Kidney epithelial cell (primary cell): ENCODE results near the gene AKAP17A. TPM values are rescaled to one million over a fixed set of nuclear protein-coding genes. Genes with fewer than 3 reads are reported as not detected.

ENCODE experiments used
- DNase-seq: peaks from one replicate; pipeline ENCODE4 v3.0.0-alpha.2; 2010; ENCODE audit warnings: low read depth
- H3K27me3 ChIP-seq: 2 replicates; pipeline ENCODE4 v1.6.0; 2011; ENCODE audit warnings: low read length; ENCODE audit not compliant: control insufficient read depth, insufficient read depth
- H3K36me3 ChIP-seq: 2 replicates; pipeline ENCODE4 v1.5.1; 2011; ENCODE audit warnings: low read length; ENCODE audit not compliant: control insufficient read depth, insufficient read depth
- H3K4me3 ChIP-seq: 2 replicates; pipeline ENCODE4 v1.5.1; 2011; ENCODE audit warnings: low read depth, mild to moderate bottlenecking, control low read depth, low read length
- CTCF ChIP-seq: IDR thresholded peaks from 2 replicates; pipeline ENCODE4 v1.5.1; 2011; ENCODE audit warnings: mild to moderate bottlenecking, moderate library complexity, low read length, control low read depth, inconsistent platforms; ENCODE audit not compliant: insufficient read depth, poor library complexity, severe bottlenecking
- total RNA-seq: library from RNA; depleted of rRNA; stranded (reverse); fragments of >200 nt; gene quantifications from 2 replicates; pipeline ENCODE4 v1.2.3, GENCODE V29; 2015

AKAP17A gene
- total RNA-seq, 1 donor from 2014 or later, result 54.4 TPM

DNA sequence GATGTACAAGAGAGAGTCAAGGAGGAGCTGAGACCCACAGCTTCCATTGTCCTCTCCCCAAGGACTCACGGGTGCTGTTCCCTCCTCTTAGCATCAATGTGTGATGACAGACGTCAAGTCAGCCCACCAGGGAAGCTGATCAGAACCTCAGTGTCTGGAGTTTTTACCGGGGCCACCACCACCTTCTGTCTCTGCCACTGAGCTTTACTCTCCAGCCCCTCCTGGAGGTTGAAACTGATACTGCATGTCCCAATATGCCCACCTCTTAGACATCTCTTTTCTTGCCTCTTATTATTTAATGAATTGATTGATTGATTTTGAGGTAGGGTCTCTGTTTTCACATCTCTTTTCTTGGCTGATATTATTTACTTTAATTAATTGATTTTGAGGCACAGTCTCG lies 10.3 kb upstream of the AKAP17A start:
- Histone ChIP-seq H3K36me3 (no peaks in the 10 kb centered on the region), H3K4me3 (no peak overlapping the region), H3K27me3 (no peaks in the 10 kb centered on the region)
- TF ChIP-seq CTCF, result peak; percentile 61
- no peak for DNase-seq

- no peak for DNase-seq
- Histone ChIP-seq H3K36me3 (no peaks in the 10 kb centered on the region), H3K4me3 (no peak overlapping the region), H3K27me3 (no peaks in the 10 kb centered on the region)
- no peak for TF ChIP-seq CTCF
These were observed 8.5 kb upstream of the AKAP17A start for GRCh38 chrX:1582686-1583437.

DNA sequence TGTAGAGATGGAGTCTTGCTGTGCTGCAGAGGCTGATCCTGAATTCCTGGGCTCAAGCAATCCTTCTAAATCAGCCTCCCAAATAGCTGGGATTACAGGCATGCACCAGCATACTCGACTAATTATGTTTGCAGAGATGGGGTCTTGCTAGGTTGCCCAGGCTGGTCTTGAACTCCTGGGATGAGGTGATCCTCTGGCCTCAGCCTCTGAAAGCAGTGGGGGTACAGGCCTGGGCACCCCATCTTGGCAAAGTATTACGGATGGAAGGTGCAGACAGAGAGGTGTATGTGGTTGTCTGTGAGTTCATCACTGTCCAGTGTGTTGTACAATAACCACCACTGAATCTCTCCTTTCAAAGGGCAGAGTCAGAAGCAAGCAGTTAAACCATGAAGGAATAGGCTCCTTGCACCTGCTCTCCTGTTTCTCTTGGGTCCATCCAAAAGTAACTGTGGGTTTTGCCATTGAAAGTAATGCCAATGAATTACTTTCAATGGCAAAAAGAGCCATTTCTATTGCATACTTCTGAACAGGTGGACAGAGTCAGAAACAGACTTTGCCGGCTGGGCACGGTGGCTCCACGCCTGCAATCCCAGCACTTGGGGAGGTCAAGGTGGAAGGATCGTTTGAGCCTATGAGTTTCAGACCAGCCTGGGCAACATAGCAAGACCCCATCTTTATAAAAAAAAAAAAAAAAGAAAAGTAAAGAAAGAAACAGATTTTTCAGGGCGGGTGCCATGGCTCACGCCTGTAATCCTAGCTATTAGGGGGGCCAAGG lies 7.0 kb upstream of the AKAP17A start:
- Histone ChIP-seq H3K27me3 (no peaks in the 10 kb centered on the region), H3K36me3 (no peaks in the 10 kb centered on the region), H3K4me3 (no peak overlapping the region)
- TF ChIP-seq CTCF, result no peak
- no peak for DNase-seq

DNA sequence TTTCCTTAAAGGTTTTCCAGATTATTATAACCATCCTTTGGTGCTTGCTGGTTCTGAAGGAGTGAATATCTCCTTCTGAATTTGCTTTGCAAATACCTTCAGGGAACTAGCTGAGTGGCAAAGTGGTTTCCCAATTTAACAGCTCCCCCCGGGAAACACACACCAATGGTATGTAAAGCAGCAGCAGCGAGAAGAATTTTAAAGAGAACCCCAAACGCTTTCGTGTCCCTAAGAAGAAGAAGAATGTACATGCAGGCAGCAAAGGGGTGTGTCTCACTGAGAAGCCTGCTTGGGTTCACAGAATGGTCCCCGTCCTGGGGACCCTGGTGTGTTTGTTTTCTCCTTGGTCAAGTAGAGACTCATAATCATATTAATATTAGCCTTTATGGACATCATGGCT lies 4.2 kb upstream of the AKAP17A start:
- H3K4me3 ChIP-seq, result no peak overlapping the region
- TF ChIP-seq CTCF, result no peak
- H3K36me3 ChIP-seq, result no peaks in the 10 kb centered on the region
- H3K27me3 ChIP-seq, result no peaks in the 10 kb centered on the region
- DNase-seq, result no peak

DNA sequence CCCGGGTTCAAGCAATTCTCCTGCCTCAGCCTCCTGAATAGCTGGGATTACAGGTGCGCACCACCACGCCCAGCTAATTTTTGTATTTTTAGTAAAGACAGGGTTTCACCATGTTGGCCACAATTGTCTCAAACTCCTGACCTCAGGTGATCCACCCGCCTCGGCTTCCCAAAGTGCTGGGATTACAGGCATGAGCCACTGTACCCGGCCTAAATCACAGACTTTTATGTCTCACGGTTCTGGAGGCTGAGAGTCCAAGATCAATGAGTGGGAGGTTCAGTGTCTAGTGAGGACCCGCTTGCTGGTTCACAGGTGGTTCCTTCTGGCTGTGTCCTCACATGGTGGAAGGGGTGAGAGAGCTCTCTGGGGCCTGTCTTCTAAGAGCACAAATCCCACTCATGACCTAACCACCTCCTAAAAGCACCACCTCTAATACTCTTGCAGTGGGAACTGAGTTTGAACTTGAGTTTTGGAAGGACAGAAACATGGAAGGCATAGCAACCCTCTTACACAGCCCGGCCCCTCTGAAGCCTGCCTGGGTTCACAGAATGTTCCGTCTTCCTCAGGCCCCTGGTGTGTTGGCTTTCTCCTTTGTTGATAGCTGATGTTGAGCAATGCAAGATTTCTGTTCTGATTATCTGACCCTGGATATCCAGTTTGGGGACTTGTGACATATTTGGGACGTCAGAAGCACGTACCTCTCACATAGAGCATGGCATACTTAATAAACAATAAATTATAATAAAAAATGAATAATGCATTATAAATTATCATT lies 1.9 kb upstream of the AKAP17A start:
- TF ChIP-seq CTCF, result no peak
- Histone ChIP-seq H3K4me3 (no peak overlapping the region), H3K36me3 (peaks cover 2% of the 10 kb centered on the region), H3K27me3 (no peaks in the 10 kb centered on the region)
- no peak for DNase-seq
